Chondrocyte (in vitro differentiated cells): ENCODE measurements around the gene FKBP5. TPM values are rescaled to one million over a fixed set of nuclear protein-coding genes. Genes with fewer than 3 reads are reported as not detected.
"Not testable (repeated sequence)": the region's sequence is repeated elsewhere in the genome, so short reads cannot be mapped to it uniquely, and the experiment has no call there.

Experiments
- DNase-seq: peaks from one replicate; pipeline ENCODE4 v3.0.0; 2021; ENCODE audit warnings: mixed read lengths, low spot score
- H3K27ac Mint-ChIP-seq: one replicate; pipeline ENCODE4 v1.8.0; 2021; ENCODE audit warnings: mild to moderate bottlenecking, moderate library complexity, mixed read lengths; ENCODE audit not compliant: unreplicated experiment
- H3K27me3 Mint-ChIP-seq: 2 replicates; pipeline ENCODE4 v1.8.0; 2021; ENCODE audit warnings: low read depth, mixed read lengths
- H3K36me3 Mint-ChIP-seq: 2 replicates; pipeline ENCODE4 v1.8.0; 2021; ENCODE audit warnings: low read depth, mixed read lengths
- H3K4me1 Mint-ChIP-seq: 2 replicates; pipeline ENCODE4 v1.8.0; 2021; ENCODE audit warnings: low read depth, mild to moderate bottlenecking, mixed read lengths
- H3K4me3 Mint-ChIP-seq: one replicate; pipeline ENCODE4 v1.8.0; 2021; ENCODE audit warnings: mild to moderate bottlenecking, moderate library complexity, mixed read lengths; ENCODE audit not compliant: unreplicated experiment
- H3K9me3 Mint-ChIP-seq: 2 replicates; pipeline ENCODE4 v1.8.0; 2021; ENCODE audit warnings: low read depth, mixed read lengths
- CTCF ChIP-seq: fragments of 200-600 bp; sonication (generic); IDR thresholded peaks from 2 replicates; pipeline ENCODE4 v1.5.0; 2021; ENCODE audit warnings: antibody characterized with exemption, mild to moderate bottlenecking, moderate library complexity
- total RNA-seq: library from RNA; stranded (reverse); gene quantifications from 3 replicates; pipeline ENCODE4 v1.2.1, GENCODE V29; 2021

The FKBP5 gene
- total RNA-seq, 1 donor from 2014 or later: 143 TPM

- TF ChIP-seq CTCF: no peak
- H3K36me3 Mint-ChIP-seq: no peaks in the 10 kb centered on the region
- H3K9me3 Mint-ChIP-seq: peaks cover 5% of the 10 kb centered on the region
- H3K27ac Mint-ChIP-seq: peak overlapping the region; percentile 86
- no peaks in the 10 kb centered on the region for H3K27me3 Mint-ChIP-seq
- H3K4me1 Mint-ChIP-seq: peaks cover 22% of the 10 kb centered on the region
- no peak overlapping the region for H3K4me3 Mint-ChIP-seq
- no peak for DNase-seq
Observed at GRCh38 chr6:35691027-35691824, 2.5 kb upstream of the FKBP5 start.

GRCh38 chr6:35690484-35690883 is 1.8 kb upstream of the FKBP5 start:
- Mint-ChIP-seq H3K9me3 (peaks cover 5% of the 10 kb centered on the region), H3K4me3 (no peak overlapping the region), H3K36me3 (no peaks in the 10 kb centered on the region), H3K4me1 (peaks cover 22% of the 10 kb centered on the region), H3K27me3 (no peaks in the 10 kb centered on the region), H3K27ac (no peak overlapping the region)
- no peak for DNase-seq
- TF ChIP-seq CTCF: no peak

- H3K27ac Mint-ChIP-seq, DNase-seq, H3K4me3 Mint-ChIP-seq, H3K9me3 Mint-ChIP-seq, H3K36me3 Mint-ChIP-seq, H3K27me3 Mint-ChIP-seq: not testable (repeated sequence)
- peaks cover 24% of the 10 kb centered on the region for H3K4me1 Mint-ChIP-seq
Observed at GRCh38 chr6:35690006-35690405, 1.3 kb upstream of the FKBP5 start.

- H3K36me3 Mint-ChIP-seq: no peaks in the 10 kb centered on the region
Observed at GRCh38 chr6:35687658-35688604, 784 bp downstream of the FKBP5 start.

GRCh38 chr6:35686873-35687555 is 1.7 kb downstream of the FKBP5 start:
- DNase-seq: no peak
- H3K27ac Mint-ChIP-seq: peak overlapping the region; percentile 88
- no peak for TF ChIP-seq CTCF
- H3K27me3 Mint-ChIP-seq: no peaks in the 10 kb centered on the region
- no peaks in the 10 kb centered on the region for H3K9me3 Mint-ChIP-seq
- peak overlapping the region; percentile 81 for H3K4me3 Mint-ChIP-seq
- H3K36me3 Mint-ChIP-seq: no peaks in the 10 kb centered on the region
- H3K4me1 Mint-ChIP-seq: peaks cover 35% of the 10 kb centered on the region

More at GRCh38 chr6:35687658-35688604, 784 bp downstream of the FKBP5 start:
- Mint-ChIP-seq H3K4me3 (peak overlapping the region; percentile 81), H3K9me3 (no peaks in the 10 kb centered on the region), H3K27ac (peak overlapping the region; percentile 88), H3K4me1 (peaks cover 29% of the 10 kb centered on the region), H3K27me3 (no peaks in the 10 kb centered on the region)
- DNase-seq: no peak
- no peak for TF ChIP-seq CTCF
